ENCODE data around the gene TMEM44.
"Not testable (repeated sequence)": the region's sequence is repeated elsewhere in the genome, so short reads cannot be mapped to it uniquely, and the experiment has no call there.

The TMEM44 gene

DNA sequence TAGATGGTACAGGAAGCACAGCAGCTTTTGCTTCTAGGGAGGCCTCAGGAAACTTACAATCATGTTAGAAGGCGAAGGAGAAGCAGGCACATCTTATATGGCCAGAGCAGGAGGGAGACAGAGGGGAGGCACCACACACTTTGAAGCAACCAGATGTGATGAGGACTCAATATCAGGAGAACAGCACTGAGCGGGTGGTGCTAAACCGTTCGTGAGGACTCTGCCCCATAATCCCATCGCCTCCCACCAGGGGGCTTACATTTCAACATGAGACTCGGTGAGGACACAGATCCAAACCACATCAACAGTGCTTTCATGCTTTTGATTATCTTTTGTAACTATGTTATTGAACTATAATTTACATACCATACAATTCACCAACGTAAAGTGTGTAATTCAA, 7.6 kb upstream of the TMEM44 start:
- DNase-seq (ENCODE audit: low read depth in 2 of 2) = peak; percentile 12 to 18

- no peak for DNase-seq (ENCODE audit: low read depth in 2 of 2)
Observed at GRCh38 chr3:194638991-194639605, 5.9 kb upstream of the TMEM44 start.

GRCh38 chr3:194637541-194638400, 4.6 kb upstream of the TMEM44 start:
- DNase-seq (ENCODE audit: low read depth in 2 of 2) = no peak

GRCh38 chr3:194637066-194637465, 3.8 kb upstream of the TMEM44 start:
- no peak for DNase-seq (ENCODE audit: low read depth in 2 of 2)

GRCh38 chr3:194632809-194633348, 340 bp downstream of the TMEM44 start:
- peak in 1 of 2 donors; percentile 14 for DNase-seq (ENCODE audit: low read depth in 2 of 2)

DNA sequence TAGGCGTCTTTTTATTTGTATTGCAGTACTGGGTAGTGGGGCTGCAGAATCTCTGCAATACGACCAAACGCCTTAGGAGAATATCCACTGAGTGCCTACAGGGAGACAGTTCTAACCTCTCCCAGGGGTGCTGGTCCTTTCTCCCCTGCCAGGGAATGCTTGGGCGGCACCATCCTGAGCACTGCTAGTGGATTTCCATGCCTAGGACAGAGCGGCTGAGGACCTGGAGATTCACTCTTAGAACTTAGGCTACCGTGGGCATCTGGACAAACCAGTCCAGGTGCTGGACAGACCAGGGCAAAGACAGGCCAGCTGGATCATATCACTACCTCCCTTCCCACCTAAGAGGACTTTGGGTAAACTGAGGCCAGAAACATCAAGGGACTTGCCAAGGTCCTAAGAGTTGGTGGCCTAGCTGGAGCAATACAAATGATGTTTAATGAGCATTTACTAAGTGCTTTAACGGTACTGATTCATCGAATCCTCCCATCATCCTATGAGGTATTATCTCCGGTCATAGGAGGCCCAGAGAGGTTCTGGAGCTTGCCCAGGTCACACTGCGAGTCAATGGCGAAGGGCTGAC, 902 bp downstream of the TMEM44 start:
- no peak for DNase-seq (ENCODE audit: low read depth in 2 of 2)

GRCh38 chr3:194631696-194632095, 1.5 kb downstream of the TMEM44 start:
- DNase-seq (ENCODE audit: low read depth in 2 of 2) = no peak

GRCh38 chr3:194630681-194631080, 2.5 kb downstream of the TMEM44 start:
- DNase-seq (ENCODE audit: low read depth in 2 of 2) = not testable (repeated sequence)

DNA sequence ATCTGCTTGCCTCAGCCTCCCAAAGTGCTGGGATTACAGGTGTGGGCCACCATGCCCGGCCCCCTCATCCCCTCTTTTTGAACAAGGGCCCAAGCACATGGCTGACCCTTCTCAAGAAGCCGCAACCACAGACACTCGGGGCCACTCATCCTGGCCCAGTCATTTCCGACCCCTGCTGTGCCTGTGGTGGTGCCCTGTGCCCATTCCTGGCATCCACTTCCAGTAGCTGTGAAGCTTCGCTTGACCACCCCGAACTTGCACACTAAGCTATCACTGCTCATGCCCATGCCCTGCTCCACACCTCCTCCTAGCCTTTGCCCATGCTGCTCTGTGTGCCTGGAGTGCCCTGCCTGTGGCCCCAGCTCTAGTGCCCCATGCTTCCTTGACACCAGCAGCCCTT, 8.3 kb downstream of the TMEM44 start:
- DNase-seq (ENCODE audit: low read depth in 2 of 2) = no peak

GRCh38 chr3:194623449-194624290, 9.5 kb downstream of the TMEM44 start:
- no peak for DNase-seq (ENCODE audit: low read depth in 2 of 2)

GRCh38 chr3:194622621-194623340, 10.4 kb downstream of the TMEM44 start:
- DNase-seq (ENCODE audit: low read depth in 2 of 2) = no peak

GRCh38 chr3:194621947-194622346, 11.3 kb downstream of the TMEM44 start:
- DNase-seq (ENCODE audit: low read depth in 2 of 2) = no peak

DNA sequence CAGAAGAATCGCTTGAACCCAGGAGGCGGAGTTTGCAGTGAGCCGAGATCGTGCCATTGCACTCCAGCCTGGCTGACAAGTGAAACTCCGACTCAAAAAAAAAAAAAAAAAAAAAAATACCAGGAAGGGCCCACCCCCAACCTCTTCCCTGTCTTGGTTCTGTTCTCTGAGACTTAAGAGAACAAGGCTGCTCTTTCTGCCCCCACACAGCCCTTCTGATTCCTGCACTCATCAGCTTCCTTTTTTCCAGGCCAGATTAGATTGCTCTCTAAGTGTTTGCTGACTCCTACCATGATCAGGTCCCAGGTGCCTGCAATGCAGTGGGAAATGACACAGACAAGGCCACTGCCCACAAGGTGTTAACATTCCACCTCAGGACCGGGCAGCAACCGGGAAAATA, 13.0 kb downstream of the TMEM44 start:
- DNase-seq (ENCODE audit: low read depth in 2 of 2) = no peak

DNA sequence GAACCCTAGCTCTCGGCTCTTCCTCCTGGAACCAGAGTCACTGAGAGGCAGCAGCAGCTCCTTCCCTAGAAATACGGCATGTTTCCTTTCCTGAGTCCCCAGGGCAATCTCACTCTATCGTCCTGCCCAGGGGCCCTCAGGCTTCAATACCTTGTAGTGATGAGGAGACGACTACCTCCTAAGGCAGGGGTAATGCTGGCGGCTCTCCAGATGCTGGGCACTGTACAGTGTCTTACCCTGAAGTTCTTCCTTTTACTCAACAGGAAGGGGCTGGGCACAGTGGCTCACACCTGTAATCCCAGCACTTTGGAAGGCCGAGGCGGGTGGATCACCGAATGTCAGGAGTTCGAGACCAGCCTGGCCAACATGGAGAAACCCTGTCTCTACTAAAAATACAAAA, 13.5 kb downstream of the TMEM44 start:
- DNase-seq (ENCODE audit: low read depth in 2 of 2) = no peak

DNA sequence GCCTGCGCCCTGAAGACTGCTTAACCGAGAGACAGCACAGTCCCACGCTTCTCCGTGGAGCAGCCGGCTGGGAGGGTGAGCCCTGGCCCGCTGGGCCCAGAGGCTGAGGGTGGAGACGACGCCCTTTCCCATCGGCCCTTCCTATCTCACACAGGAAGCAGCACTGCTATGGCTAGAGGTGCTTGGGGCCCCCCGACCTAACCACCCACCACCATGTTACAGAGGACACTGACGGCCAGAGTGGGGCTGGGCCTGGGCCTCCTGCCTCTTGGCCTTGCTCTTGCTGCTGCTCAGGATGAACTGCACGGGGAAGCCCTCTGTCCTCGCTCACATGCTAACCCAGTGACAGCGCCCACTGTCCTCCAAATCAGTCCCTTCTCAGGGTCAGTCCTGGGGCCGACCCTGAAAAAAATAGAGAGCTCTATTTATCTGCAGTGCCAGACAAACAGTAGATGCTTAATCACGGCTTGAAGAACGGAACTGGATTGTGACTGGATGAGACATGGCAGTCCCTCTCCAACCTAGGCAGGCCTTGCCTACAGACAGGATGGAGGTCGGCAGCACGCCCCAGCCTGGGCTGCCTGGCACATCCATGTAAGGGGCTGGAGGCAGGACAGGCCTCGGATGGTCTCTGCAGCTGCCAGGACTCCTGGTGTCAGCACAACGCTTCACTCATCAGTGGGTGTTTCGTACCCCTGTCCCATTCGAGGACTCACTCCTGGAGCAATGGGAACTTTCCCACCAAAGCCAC, 14.2 kb downstream of the TMEM44 start:
- DNase-seq (ENCODE audit: low read depth in 2 of 2) = no peak

DNA sequence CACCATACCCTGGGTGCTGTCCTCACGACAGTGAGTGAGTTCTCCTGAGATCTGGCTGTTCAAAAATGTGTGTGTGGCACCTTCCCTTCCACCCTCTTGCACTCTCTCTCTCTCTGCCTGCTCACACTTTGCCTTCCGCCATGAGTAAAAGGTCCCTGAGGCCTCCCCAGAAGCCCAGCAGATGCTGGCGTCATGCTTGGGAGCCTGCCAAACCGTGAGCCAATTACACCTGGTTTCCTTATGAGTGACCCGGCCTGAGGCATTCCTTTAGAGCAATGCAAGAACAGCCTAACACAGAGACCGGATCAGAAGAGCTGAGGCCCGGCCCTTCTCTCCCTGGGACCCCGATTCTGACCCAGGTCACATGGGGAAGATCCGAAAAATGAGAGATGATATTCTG, 15.4 kb downstream of the TMEM44 start:
- DNase-seq (ENCODE audit: low read depth in 2 of 2) = no peak

DNA sequence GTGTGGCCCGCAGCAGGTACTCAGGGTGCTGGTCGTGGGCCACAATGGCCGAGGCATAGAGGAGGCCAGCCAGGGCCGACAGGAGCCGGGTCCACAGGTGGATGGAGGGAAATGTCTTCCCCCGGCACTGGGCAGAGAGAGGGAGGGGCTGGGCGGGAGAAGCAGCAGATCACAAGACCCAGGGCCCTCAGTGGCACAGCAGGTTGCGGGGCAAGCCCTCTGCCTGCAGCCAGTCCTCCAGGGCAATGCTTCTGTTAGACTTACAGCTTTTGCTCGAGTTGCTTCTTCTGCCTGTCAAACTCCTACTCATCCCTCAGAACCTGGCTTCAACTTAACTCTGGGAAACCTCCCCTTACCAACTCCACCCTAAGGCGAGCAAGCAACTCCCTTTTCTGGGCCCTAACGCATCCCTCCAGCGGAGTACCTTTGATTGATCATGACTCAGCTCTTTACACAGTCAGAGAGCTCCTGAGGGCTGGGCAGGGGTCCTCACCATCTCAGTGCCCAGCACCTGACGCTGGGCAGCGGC, 16.0 kb downstream of the TMEM44 start:
- no peak for DNase-seq (ENCODE audit: low read depth in 2 of 2)

GRCh38 chr3:194615226-194615625, 18.0 kb downstream of the TMEM44 start:
- no peak for DNase-seq (ENCODE audit: low read depth in 2 of 2)

GRCh38 chr3:194612221-194612620, 21.0 kb downstream of the TMEM44 start:
- DNase-seq (ENCODE audit: low read depth in 2 of 2) = no peak

DNA sequence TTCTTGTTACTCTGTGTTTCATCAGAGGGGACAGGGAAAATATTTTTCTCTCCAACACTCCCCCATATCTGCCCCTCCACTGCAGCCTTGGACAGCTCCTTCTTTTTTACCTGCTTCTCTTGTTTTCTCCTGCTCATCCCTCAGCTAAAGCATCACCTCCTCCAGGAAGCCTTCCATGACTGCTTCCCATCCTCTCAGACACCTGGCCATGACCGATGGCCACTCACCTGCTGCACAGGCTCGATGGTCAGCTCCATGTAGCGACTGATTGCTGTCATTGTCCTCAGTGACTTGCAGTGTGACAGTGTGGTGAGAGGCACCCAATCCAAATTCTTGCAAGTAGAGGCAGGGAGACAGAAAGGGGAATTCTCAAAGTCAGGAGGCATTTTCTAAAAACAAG, 22.5 kb downstream of the TMEM44 start:
- no peak for DNase-seq (ENCODE audit: low read depth in 2 of 2)
